Activated naive CD4-positive, alpha-beta T cell treated with Interleukin-2 at 50 U/mL for 16 hours (primary cell): Measurements from ENCODE around the gene SCAMP4.
A peak's percentile ranks its signal among the peaks of the same experiment; 100 is the strongest.

Source experiments
- DNase-seq: peaks from one replicate; pipeline ENCODE4 v3.0.0-alpha.2; 2020

SCAMP4 gene

GRCh38 chr19:1905110-1905862 is at the start of gene SCAMP4, which contains the start of gene ADAT3:
Gene SCAMP4 (plus strand): TSS chr19:1905399. CDS start chr19:1915020, 9,621 bp downstream.
Gene ADAT3 (plus strand): TSS chr19:1905399. CDS start chr19:1912048, 6,649 bp downstream.
- DNase-seq = peak; percentile 99

GRCh38 chr19:1855828-1856255 is 49.4 kb upstream of the SCAMP4 start:
- DNase-seq = peak; percentile 34

GRCh38 chr19:1856345-1856697 is 48.9 kb upstream of the SCAMP4 start:
- no peak for DNase-seq

GRCh38 chr19:1856698-1857603 is 48.2 kb upstream of the SCAMP4 start:
- DNase-seq = peak; percentile 52

- DNase-seq = no peak
These were observed 47.4 kb upstream of the SCAMP4 start for GRCh38 chr19:1857648-1858326.

- DNase-seq = no peak
These were observed 46.7 kb upstream of the SCAMP4 start for GRCh38 chr19:1858412-1859081.

GRCh38 chr19:1859331-1859781 is 45.8 kb upstream of the SCAMP4 start:
- no peak for DNase-seq

GRCh38 chr19:1860042-1860775 is 45.0 kb upstream of the SCAMP4 start:
- DNase-seq = peak; percentile 59

GRCh38 chr19:1860821-1861598 is 44.2 kb upstream of the SCAMP4 start:
- no peak for DNase-seq

- DNase-seq = no peak
These were observed 43.6 kb upstream of the SCAMP4 start for GRCh38 chr19:1861599-1862031.

- no peak for DNase-seq
These were observed 43.2 kb upstream of the SCAMP4 start for GRCh38 chr19:1862068-1862423.

GRCh38 chr19:1862424-1863327 is 42.5 kb upstream of the SCAMP4 start:
- DNase-seq = peak; percentile 60

GRCh38 chr19:1863328-1863637 is 41.9 kb upstream of the SCAMP4 start, which contains the start of gene KLF16:
Gene KLF16 (minus strand): TSS chr19:1863579. CDS start chr19:1863497, 82 bp downstream.
- no peak for DNase-seq

GRCh38 chr19:1863638-1864479 is 41.3 kb upstream of the SCAMP4 start:
- peak; percentile 92 for DNase-seq

GRCh38 chr19:1864480-1865171 is 40.6 kb upstream of the SCAMP4 start:
- peak; percentile 69 for DNase-seq

- DNase-seq = no peak
These were observed 39.8 kb upstream of the SCAMP4 start for GRCh38 chr19:1865172-1866010.

GRCh38 chr19:1866693-1867348 is 38.4 kb upstream of the SCAMP4 start:
- DNase-seq = no peak
